ENCODE measurements around the gene AKR1B15.
"Not testable (repeated sequence)": the region's sequence is repeated elsewhere in the genome, so short reads cannot be mapped to it uniquely, and the experiment has no call there.

Gene AKR1B15

GRCh38 chr7:134563398-134563749, 14.5 kb downstream of the AKR1B15 start:
- not testable (repeated sequence) for DNase-seq (ENCODE audit: low spot score)

- no peak for DNase-seq (ENCODE audit: low spot score)
These were observed 16.8 kb downstream of the AKR1B15 start for GRCh38 chr7:134565643-134566136.

GRCh38 chr7:134567368-134567767, 18.5 kb downstream of the AKR1B15 start:
- DNase-seq (ENCODE audit: low spot score) = no peak

- not testable (repeated sequence) for DNase-seq (ENCODE audit: low spot score)
These were observed 21.1 kb downstream of the AKR1B15 start for GRCh38 chr7:134569962-134570361.

- DNase-seq (ENCODE audit: low spot score) = no peak
These were observed 22.2 kb downstream of the AKR1B15 start for GRCh38 chr7:134571101-134571500.

DNA sequence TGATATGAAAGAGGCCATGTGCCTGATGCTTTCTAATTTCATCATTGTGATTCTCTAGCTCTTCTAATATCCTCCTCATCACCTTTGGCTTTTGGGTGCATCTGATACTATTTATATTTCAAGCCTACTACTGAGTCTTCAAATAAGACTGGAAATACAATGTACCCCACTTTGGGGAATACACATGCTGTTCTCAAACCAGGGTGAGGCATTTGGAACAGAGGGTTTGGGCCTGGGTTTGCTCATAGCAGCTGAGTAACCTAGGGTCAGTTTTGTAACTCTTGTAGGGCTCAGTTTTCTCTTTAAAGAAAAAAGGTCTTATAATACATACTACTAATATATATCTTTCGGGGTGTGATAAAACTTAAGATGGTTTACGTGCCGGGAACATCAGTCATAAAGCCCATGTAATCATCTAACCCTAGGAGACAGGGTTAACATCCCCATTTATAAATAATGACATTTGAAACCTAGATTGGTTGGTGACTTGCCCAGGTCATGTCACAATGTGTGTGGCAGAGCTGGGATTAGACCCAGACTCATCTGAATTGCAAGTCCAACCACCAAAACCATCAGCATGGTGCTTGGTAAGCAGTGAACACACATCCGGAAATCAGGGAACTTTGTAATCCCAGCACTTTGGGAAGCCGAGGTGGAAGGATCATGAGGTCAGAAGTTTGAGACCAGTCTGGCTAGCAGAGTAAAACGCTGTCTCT, 23.0 kb downstream of the AKR1B15 start:
- DNase-seq (ENCODE audit: low spot score) = no peak

DNA sequence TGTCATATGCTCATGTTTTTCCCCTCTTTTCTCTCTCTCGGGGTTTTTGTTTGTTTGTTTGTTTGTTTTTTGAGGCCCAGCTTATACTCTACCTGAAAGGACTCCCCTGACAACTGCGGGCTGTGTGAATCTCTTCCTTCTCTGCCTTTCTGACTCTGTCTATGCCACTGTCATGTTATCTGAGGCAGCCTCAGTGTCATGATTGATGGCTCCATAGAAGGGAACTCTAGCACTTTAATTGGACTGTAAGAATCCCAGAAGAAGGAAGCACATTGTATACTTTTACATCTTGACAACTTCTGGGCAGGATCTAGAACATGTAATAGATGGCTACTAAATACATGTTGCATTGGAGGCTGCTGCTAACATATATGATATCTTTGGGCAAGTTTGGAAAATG, 25.4 kb downstream of the AKR1B15 start:
- no peak for DNase-seq (ENCODE audit: low spot score)

DNA sequence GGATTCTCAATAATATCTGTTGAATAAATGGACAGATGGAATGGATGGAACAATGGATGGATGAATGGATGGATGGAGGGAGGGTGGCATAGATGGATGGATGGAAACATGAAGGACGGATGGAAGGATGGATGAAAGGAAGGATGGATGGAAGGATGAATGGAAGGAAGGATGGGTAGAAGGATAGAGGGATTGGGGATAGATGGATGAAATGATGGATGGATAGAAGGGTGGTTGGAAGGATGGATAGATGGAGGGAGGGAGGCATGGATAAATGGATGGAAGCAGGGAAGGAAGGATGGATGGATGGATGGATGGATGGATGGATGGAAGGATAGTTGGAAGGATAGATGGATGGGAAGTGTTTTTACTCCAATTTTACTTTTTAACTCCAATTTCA, 35.4 kb downstream of the AKR1B15 start:
- DNase-seq (ENCODE audit: low spot score) = no peak

DNA sequence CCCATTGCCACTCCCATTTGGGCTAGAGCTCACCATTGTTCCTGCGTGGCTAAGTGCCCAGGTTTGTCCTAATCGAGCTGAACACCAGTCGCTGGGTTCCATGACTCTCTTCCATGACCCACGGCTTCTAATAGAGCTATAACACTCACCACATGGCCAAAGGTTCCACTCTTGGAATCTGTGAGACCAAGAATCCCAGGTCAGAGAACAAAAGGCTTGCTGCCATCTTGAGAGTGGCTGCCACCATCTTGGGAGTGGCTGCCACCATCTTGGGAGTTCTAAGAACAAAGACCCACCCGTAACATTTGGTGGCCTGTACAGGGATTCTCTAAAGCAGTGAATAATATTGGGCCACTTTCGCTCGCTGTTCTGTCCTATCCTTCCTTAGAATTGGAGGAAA, 37.0 kb downstream of the AKR1B15 start:
- DNase-seq (ENCODE audit: low spot score) = no peak

GRCh38 chr7:134587750-134588149, 38.8 kb downstream of the AKR1B15 start:
- DNase-seq (ENCODE audit: low spot score) = no peak

DNA sequence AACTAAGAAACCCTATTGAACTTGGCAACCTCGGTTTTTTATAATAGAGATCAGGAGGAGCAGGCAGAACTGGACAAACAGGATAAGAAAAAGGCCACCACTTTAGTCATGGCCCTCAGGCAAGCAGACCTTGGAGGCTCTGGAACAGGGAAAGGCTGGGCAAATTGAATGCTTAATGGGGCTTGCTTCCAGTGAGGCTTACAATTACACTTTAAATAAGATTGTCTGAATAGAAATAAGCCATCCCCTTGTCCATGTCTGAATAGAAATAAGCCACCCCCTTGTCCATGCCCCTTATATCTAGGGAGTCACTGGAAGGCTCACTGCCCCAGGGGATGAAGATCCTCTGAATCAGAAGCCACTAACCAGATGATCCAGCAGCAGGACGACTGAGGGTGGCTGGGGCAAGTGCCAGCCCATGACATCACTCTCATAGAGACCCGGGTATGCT, 40.6 kb downstream of the AKR1B15 start:
- no peak for DNase-seq (ENCODE audit: low spot score)

DNA sequence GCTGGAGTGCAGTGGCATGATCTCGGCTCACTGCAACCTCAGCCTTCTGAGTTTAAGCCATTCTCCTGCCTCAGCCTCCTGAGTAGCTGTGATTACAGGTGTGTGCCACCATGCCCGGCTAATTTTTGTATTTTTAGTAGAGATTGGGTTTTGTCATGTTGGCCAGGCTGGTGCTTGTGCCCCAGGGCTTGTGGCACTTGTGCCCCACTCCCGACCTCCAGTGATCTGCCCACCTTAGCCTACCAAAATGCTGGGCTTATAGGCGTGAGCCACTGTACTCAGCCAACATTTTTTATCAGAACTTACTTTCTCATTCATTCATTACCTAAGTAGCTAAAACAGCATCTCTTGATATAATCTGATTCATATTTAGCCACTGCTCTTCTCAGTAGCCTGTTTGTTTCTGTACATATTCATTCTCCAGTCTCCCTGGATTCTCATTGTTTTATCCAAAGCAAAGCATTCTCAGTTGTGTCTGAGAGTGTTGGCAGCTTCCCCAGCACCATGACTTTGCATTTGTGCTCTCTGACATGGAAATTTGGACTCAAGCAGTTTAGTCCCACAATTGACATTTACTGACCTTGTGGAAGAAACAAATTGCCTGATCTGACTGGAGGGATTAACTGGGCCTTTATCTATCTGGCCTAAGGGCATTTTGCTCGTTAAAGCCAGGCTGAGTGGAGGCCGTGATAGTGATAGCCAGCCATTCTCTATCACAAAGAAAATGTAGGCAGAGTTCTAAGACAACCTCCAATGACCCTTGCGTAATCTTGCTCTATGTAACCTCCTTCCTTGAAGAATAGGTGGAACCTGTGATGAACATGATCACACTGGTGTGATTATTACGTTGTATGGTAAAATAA, 44.9 kb downstream of the AKR1B15 start:
- DNase-seq (ENCODE audit: low spot score) = peak; percentile 54

GRCh38 chr7:134594877-134595276, 46.0 kb downstream of the AKR1B15 start:
- DNase-seq (ENCODE audit: low spot score) = no peak

GRCh38 chr7:134599371-134599770, 50.5 kb downstream of the AKR1B15 start:
- DNase-seq (ENCODE audit: low spot score) = no peak

- DNase-seq (ENCODE audit: low spot score) = no peak
These were observed 52.5 kb downstream of the AKR1B15 start for GRCh38 chr7:134601459-134601858.

DNA sequence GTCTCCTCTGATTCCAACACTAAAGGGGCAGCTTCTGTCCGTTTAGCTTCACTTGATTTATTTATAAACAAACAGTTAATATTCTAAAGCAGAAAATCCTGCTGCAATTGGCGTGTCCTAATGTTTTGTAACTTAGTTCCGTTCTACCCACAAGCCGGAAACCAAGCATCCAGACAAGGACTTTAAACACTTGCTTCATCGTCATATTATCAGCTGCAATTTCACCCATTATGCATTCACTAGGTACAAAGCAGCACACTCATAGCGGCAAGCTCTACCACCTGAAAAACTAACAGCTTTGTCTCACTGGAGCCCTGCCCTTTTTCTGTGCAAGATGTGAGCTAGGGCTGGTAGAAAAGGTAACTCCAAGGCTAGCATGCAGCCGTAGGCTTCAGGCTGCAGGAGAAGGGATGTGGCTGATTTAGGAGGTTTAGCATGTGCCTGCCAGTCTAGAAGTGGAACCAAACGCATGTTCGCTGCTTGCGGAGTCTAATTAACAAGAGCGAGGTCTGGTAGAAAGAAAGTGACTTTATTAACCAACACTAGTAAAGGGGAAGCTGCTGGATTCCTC, 54.1 kb downstream of the AKR1B15 start:
- DNase-seq (ENCODE audit: low spot score) = no peak

DNA sequence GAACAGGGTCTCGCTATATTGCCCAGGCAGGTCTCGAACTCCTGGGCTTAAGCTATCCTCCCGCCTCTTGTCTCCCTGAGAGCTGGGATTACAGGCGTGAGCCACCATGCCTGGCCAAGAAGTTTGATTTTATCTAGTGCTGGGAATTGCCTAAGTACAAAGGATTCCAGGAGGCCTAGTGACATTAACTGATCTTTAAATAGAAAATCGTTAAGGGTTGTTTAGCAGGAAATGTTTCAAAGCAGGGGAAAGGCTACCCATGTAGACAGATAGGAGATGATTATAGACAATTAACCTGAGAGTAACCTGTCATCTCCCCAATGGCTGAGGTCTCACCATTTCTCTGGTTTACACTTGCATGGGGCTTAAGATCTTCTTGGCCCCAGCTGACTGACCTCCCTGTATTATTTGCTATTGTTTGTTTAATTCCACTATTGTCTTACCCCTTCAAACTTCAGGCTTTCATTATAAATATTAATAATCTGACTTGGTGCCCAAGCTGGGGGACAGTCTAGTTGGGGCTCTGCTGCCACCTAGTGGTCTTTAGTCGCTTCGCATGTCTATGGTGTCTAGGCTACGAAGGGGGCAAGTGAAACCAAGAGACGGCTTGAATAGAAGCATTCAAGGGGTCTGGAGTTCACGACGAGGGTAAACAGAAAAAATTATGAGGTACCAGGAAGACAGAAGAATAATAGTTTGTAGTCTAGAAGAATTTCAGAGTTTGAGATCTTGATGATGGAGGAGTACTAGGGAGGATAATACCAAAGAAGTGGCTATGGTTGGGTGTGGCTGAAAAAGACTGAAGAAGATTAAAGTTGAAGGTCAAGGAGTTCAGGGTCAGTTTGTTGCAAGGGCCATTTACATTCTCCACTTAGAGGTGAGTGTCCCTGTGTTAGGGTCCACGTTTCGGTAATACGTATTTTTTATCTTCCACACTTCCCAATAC, 57.3 kb downstream of the AKR1B15 start:
- peak; percentile 43 for DNase-seq (ENCODE audit: low spot score)

- no peak for DNase-seq (ENCODE audit: low spot score)
These were observed 62.8 kb downstream of the AKR1B15 start for GRCh38 chr7:134611611-134612151.

- no peak for DNase-seq (ENCODE audit: low spot score)
These were observed 63.3 kb downstream of the AKR1B15 start for GRCh38 chr7:134612197-134612596.

DNA sequence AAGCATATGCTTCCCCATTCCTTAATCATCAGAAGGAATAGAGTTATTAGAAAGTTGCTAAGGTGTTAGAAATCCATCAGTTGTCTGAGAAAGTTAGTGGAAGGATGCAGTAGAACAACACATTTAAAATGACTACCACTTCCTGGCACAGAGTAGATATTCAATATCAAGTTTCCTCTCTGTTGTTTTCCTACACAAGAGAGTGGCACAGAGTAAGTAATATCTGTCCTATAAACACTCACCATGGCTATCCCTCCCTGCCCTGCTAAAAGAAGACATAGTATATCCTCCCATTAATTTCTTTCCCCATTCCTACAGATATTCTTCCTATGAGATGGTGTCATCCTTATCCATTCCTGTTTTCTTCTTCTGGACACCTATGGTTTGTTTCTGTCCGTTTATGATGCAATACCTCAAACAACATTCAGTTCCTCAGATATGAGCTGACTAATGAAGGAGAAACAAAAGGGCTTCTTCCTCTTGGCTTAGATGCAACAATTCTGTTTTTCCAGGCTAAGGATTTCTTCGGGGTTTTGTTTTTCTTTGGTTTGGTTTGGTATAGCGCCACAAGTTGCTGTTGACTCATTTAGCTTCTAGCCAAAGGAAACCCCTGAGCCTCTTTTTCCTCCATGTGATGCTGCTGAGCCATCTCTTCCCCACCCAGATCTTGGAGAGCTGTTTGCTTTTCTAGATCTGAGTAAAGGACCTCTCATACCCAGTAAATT, 64.9 kb downstream of the AKR1B15 start:
- peak; percentile 68 for DNase-seq (ENCODE audit: low spot score)

GRCh38 chr7:134616611-134617010, 67.7 kb downstream of the AKR1B15 start:
- DNase-seq (ENCODE audit: low spot score) = no peak
